Large intestine (tissue), 3 donors: ENCODE data around the gene HEPACAM. TPM values are rescaled to one million over a fixed set of nuclear protein-coding genes. Genes with fewer than 3 reads are reported as not detected.

Experiments
- DNase-seq, 2 donors: peaks; one replicate each; pipeline versions ENCODE4 v3.0.0 to v3.0.0-alpha.2; 2013
- H3K27ac ChIP-seq: one replicate; pipeline ENCODE4 v1.5.1; 2013; ENCODE audit warnings: low read length
- H3K27me3 ChIP-seq: 2 replicates; pipeline ENCODE4 v1.6.1; 2013; ENCODE audit warnings: low read length; ENCODE audit not compliant: control insufficient read depth, insufficient read depth
- H3K36me3 ChIP-seq: 2 replicates; pipeline ENCODE4 v1.6.1; 2013; ENCODE audit warnings: low read length; ENCODE audit not compliant: control insufficient read depth, insufficient read depth
- H3K4me1 ChIP-seq: one replicate; pipeline ENCODE4 v1.6.1; 2013; ENCODE audit warnings: low read length; ENCODE audit not compliant: control insufficient read depth, insufficient read depth
- H3K4me3 ChIP-seq: one replicate; pipeline ENCODE4 v1.5.1; 2013; ENCODE audit warnings: low read length
- H3K9me3 ChIP-seq: one replicate; pipeline ENCODE4 v1.6.1; 2013; ENCODE audit warnings: mild to moderate bottlenecking, low read depth, low read length, moderate library complexity; ENCODE audit not compliant: control insufficient read depth
- WGBS: methylation state at CpG from one replicate; pipeline ENCODE4 v1.1.5; 2013; ENCODE audit warnings: low lambda C conversion rate; ENCODE audit not compliant: insufficient coverage; 5-methylcytosine and 5-hydroxymethylcytosine counted together
- polyA plus RNA-seq: library from polyadenylated mRNA; unstranded; fragments of 120-200 nt; gene quantifications from one replicate; pipeline ENCODE4 v1.2.1, GENCODE V29; 2013

The HEPACAM gene
- polyA plus RNA-seq, 1 donor, result 0.04 TPM

DNA sequence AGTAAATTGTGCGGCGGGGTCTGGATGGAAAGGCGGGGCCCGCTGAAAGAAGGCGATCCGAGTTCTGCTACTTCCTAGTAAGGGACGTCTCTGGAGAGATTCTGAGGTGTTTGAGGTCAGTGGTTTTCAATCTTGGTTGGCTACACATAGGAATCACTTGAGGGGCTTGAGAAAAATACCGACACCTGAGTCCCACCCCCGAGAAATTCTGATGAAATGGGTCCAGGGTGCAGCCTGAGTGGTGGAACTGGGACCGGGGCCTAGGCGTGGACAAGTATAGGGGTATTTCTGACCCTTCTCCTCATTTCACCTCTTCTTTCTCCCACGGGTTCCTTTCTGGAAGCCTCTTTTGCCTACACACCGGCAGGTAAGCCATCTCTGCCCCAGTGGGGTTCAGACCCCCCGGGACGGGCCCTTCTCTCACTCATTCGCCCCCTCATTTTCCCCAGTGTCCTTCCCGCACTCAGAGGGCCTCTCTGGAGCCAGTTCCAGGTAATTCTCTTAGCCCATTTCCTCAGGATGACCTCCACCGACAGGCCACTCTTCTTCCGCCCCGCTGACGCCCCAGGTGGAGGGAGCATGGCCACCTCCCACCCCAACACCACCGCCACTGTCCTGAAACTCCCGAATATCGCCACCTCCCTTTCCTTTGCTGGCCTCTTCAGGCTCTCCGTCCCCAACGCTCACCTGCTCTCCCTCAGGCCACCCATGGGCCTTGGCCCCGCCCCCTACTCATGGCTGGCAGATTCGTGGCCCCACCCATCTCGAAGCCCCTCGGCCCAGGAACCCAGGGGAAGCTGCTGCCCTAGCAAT lies 58.8 kb downstream of the HEPACAM start:
- peak in 1 of 2 donors; percentile 14 for DNase-seq
- H3K27ac ChIP-seq, result no peak overlapping the region
- peaks cover 2% of the 10 kb centered on the region for H3K9me3 ChIP-seq
- no peaks in the 10 kb centered on the region for H3K36me3 ChIP-seq
- H3K4me3 ChIP-seq, result peak overlapping the region; percentile 65
- peaks cover 57% of the 10 kb centered on the region for H3K27me3 ChIP-seq
- WGBS, result 44% methylated on average over 4 of the region's 30 CpGs
- peaks cover 6% of the 10 kb centered on the region for H3K4me1 ChIP-seq

DNA sequence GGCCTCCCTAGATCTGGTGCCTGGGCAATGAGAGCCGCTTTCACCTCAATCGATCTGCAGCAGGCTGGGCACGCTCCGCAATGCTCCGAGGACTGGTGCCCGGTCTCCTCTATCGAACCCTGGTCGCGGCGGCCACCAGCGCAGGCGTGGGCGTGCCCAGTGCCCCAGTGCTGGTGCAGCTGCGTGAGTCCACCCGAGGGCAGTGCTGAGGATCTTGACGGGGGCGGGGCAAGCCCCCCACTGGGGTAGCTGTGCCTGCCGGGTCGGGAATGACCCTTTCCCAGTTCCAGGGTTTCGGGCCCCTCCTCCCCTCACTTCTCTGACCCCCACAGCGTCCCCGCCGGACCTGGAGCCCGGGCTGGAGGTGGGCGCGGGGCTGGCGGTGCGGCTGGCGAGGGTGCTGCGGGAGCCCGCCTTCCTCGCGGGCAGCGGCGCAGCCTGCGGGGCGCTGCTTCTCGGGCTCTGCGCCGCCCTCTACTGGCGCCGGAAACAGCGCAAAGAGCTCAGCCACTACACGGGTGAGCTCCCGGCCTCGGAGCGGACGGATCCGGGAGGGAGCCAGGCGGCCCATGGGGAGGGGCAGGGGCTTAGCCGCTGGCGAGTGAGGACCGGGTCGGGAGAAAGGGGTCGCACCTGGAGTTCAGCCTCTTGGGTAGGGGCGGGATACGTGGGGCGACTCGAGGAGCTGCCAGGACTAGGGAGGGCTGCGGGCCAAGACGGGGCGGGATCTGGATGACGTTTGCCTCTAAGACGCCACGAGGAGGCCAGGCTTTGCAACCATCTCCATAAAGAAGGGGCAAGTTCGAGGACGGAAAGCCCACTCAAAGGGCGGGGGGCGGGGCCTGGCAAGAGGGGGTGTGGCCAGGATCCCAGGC lies 59.7 kb downstream of the HEPACAM start:
- peak; percentile 88 to 94 for DNase-seq
- no CpG with 5 or more reads among the region's 69 CpGs for WGBS
- H3K36me3 ChIP-seq, result no peaks in the 10 kb centered on the region
- H3K27me3 ChIP-seq, result peaks cover 66% of the 10 kb centered on the region
- peaks cover 2% of the 10 kb centered on the region for H3K9me3 ChIP-seq
- peak overlapping the region; percentile 78 for H3K27ac ChIP-seq
- H3K4me3 ChIP-seq, result peak overlapping the region; percentile 65
- peaks cover 6% of the 10 kb centered on the region for H3K4me1 ChIP-seq

DNA sequence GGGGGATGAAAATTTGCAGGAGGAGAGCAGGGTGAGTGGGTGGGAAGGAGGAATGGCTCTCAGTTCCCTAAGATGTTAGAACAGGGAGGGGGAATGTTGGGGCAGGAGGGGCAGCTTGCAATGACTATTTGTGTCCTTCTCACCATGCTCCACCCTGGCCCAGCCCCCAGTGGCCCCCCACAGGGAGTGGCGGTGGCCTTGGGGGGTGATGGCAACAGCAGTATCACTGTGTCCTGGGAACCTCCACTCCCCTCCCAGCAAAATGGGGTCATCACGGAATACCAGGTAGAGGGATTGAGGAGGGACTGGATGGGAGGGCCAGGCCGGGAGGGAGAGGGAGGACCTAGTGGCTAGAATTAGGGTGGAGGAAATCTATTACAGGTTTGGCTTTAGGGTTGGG lies 60.4 kb downstream of the HEPACAM start:
- peaks cover 74% of the 10 kb centered on the region for H3K27me3 ChIP-seq
- H3K4me3 ChIP-seq, result no peak overlapping the region
- H3K4me1 ChIP-seq, result peaks cover 6% of the 10 kb centered on the region
- no peak overlapping the region for H3K27ac ChIP-seq
- peaks cover 2% of the 10 kb centered on the region for H3K9me3 ChIP-seq
- no peak for DNase-seq
- no CpG with 5 or more reads among the region's 3 CpGs for WGBS
- no peaks in the 10 kb centered on the region for H3K36me3 ChIP-seq

DNA sequence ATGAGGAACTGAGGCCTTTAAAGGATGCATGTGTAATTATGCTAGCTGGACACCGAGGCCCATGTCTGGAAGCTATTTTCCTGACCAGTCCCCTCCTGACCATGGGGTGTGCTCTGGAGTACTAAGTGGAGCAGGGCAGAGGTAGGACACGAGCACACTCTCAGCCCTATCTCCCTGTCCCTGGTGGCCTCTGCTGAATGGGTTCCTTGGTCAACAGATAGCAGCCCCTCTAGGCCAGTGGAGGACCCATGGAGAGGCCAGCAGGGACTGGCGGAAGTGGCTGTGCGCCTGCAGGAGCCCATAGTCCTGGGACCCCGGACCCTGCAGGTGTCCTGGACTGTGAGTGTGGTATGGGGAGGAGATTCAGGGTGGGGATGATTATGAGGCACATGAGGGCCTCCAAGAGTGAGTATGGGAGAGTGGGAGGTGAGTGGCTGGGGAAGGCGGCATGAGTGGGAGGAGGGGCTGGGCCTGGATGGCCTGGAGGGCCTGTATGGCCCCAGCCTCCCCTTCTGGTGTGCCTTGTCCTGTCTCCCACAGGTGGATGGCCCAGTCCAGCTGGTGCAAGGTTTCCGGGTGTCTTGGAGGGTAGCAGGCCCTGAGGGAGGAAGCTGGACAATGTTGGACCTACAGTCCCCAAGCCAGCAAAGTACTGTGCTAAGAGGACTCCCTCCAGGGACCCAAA lies 61.1 kb downstream of the HEPACAM start:
- Histone ChIP-seq H3K4me3 (no peak overlapping the region), H3K9me3 (peaks cover 2% of the 10 kb centered on the region), H3K27me3 (peaks cover 80% of the 10 kb centered on the region), H3K4me1 (peaks cover 6% of the 10 kb centered on the region), H3K36me3 (no peaks in the 10 kb centered on the region), H3K27ac (no peak overlapping the region)
- WGBS, result no CpG with 5 or more reads among the region's 7 CpGs
- DNase-seq, result no peak

DNA sequence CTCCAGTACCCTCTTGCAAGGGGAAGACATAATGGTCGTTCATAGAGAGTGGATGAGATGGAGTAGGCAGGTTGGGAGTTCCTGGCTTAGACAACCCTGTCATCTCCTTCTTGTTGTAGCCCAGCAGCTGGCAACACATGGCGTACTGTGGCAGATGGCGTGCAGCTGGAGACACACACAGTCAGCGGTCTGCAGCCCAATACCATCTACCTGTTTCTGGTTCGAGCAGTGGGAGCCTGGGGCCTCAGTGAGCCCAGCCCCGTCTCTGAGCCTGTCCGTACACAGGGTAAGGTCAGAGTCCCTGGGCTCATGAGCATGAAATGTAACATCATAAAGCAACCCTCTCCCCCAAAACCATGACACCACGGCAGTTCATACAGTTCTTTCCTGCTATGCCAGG lies 61.9 kb downstream of the HEPACAM start:
- H3K4me3 ChIP-seq, result no peak overlapping the region
- no peak for DNase-seq
- no peak overlapping the region for H3K27ac ChIP-seq
- no CpG with 5 or more reads among the region's 8 CpGs for WGBS
- H3K4me1 ChIP-seq, result peaks cover 6% of the 10 kb centered on the region
- no peaks in the 10 kb centered on the region for H3K36me3 ChIP-seq
- H3K27me3 ChIP-seq, result peaks cover 88% of the 10 kb centered on the region
- H3K9me3 ChIP-seq, result peaks cover 2% of the 10 kb centered on the region

DNA sequence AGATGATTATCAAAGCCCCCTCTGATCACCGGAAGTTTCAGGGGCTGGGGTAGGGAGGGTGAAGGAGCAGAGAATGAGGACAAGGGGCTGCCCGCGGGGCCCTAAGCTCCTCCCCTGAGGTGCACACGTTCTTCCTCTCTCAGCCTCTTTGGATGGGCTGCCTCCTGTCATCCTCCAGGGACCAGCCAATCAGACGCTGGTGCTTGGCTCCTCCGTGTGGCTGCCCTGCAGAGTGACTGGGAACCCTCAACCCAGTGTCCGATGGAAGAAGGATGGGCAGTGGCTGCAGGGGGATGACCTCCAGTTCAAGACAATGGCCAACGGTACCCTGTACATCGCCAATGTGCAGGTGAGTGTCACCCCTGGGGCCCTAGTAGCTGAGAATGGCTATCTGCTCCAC lies 63.1 kb downstream of the HEPACAM start:
- Histone ChIP-seq H3K9me3 (peaks cover 2% of the 10 kb centered on the region), H3K4me3 (no peak overlapping the region), H3K27ac (no peak overlapping the region), H3K4me1 (peaks cover 6% of the 10 kb centered on the region), H3K36me3 (no peaks in the 10 kb centered on the region), H3K27me3 (peaks cover 91% of the 10 kb centered on the region)
- no peak for DNase-seq
- WGBS, result no CpG with 5 or more reads among the region's 9 CpGs

DNA sequence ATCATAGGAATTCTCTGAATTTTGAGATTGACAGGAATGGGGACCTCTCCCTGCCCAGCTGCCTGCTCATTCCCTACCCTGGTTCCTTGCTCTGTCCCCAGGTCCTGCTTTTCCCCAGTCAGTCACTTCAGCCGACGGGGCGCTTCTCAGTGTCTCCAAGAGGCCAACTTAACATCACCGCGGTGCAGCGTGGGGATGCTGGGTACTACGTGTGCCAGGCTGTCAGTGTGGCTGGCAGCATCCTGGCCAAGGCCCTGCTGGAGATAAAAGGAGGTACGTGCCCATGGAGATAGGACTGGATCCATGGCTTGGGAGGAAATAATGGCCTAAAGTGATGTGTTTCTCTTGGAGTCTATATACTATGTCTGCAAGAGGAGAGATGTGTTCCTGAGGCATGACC lies 63.6 kb downstream of the HEPACAM start:
- no peak for DNase-seq

DNA sequence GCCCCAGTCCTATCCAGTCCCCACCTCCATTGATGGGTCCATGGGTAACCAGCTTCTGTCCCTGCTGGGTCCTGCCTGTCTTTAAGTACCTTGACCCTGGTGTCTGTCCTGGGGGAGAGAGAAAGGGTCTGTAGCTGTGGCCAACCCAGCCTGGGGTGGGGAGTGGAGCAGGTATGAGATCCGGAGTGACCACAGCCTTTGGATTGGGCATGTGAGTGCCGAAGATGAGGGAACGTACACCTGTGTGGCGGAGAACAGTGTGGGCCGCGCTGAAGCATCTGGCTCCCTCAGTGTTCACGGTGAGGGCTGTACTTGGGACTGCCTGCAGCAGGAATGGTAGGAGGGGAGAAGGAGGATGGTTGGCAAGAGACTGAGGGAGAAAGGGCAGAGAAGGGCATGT lies 65.4 kb downstream of the HEPACAM start:
- no peaks in the 10 kb centered on the region for H3K36me3 ChIP-seq
- H3K27me3 ChIP-seq, result peaks cover 100% of the 10 kb centered on the region
- WGBS, result 76% methylated on average over 5 of the region's 7 CpGs
- H3K27ac ChIP-seq, result no peak overlapping the region
- H3K4me3 ChIP-seq, result no peak overlapping the region
- no peak for DNase-seq
- H3K9me3 ChIP-seq, result no peaks in the 10 kb centered on the region
- H3K4me1 ChIP-seq, result no peaks in the 10 kb centered on the region

More for the DNA sequence above, 63.6 kb downstream of the HEPACAM start:
- no CpG with 5 or more reads among the region's 8 CpGs for WGBS
- Histone ChIP-seq H3K36me3 (no peaks in the 10 kb centered on the region), H3K27ac (no peak overlapping the region), H3K4me1 (peaks cover 4% of the 10 kb centered on the region), H3K9me3 (peaks cover 2% of the 10 kb centered on the region), H3K4me3 (no peak overlapping the region), H3K27me3 (peaks cover 91% of the 10 kb centered on the region)

DNA sequence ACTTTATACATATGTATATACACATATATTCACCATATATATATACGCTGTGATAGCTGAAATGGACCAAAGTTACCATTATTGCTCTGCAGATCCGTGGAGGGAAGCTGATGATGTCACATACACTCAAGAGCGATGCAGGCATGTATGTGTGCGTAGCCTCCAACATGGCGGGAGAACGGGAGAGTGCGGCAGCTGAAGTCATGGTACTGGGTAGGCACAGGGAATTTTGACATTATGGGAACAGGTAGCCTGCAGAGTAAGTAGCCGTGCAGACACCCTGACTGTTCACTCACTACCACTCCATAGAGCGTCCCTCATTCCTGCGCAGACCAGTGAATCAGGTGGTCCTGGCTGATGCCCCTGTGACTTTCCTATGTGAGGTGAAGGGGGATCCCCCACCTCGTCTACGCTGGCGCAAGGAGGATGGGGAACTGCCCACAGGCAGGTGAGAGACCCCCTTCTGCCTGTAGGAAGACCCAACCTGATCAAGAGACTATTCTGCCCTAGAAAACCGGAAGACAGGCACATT lies 65.9 kb downstream of the HEPACAM start:
- no peak for DNase-seq
- peaks cover 100% of the 10 kb centered on the region for H3K27me3 ChIP-seq
- H3K4me1 ChIP-seq, result no peaks in the 10 kb centered on the region
- no peaks in the 10 kb centered on the region for H3K36me3 ChIP-seq
- H3K4me3 ChIP-seq, result no peak overlapping the region
- no CpG with 5 or more reads among the region's 14 CpGs for WGBS
- no peak overlapping the region for H3K27ac ChIP-seq
- H3K9me3 ChIP-seq, result no peaks in the 10 kb centered on the region

DNA sequence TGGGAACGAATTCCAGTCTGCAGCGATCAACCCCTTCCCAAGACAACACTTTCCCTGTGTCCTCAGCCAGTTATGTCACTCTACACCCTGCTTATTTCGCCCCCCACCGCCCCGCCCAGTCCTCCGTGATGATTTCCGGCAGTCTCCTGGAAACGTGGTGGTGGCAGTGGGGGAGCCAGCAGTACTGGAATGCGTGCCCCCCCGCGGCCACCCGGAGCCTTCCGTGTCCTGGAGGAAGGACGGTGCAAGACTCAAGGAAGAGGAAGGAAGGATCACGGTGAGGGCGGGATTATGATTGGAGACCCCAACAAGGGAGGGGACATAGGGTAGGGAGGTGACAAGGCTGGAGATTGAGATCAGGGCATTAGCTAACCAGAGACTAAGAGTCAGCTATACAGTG lies 66.5 kb downstream of the HEPACAM start:
- no CpG with 5 or more reads among the region's 16 CpGs for WGBS
- DNase-seq, result no peak
- Histone ChIP-seq H3K4me1 (no peaks in the 10 kb centered on the region), H3K27ac (no peak overlapping the region), H3K4me3 (no peak overlapping the region), H3K27me3 (peaks cover 100% of the 10 kb centered on the region), H3K9me3 (no peaks in the 10 kb centered on the region), H3K36me3 (no peaks in the 10 kb centered on the region)
